HG03066 (cell line): ENCODE results near the gene SPOCK3.

Source experiments
- ATAC-seq: cut with Tn5 transposase; IDR thresholded peaks from one replicate; pipeline ENCODE4 v1.9.1; 2021; ENCODE audit warnings: low read depth; ENCODE audit not compliant: unreplicated experiment

SPOCK3 gene

GRCh38 chr4:167052631-167053091, 181.6 kb downstream of the SPOCK3 start:
- ATAC-seq: no peak

DNA sequence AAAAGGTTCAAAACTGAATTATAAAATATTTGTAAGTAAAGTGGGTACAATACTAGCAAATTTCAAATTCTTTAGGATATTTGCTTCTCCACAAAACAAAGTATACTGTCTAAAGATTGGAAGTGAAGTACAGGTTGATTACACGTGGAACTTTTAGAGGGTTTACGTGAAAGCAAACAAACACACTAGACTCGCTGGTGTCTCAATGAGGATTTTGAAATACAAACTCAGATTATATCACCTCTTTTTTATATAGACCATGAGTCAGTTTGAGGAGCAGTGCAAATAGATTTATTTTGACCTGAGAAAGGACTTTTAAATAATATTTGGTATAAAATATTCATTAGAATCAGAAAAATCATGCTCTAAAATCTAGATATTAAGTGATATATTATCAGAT, 185.0 kb downstream of the SPOCK3 start:
- ATAC-seq: no peak

DNA sequence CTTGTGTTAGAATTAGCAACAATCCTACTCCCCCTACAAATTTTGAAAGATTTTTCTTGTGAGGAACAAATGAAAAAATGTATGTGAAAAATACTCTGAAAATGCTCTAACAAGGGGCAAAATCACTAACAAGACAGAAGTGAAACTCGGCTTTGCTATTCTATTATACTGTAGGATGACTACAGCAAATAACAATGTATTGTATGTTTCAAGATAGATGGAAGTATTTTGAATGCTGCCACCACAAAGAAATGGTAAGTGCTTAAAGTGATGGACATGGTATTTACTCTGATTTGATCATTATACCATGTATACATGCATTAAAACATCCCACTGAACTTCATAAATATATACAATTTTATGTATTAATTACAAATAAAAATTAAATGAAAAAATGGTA, 192.8 kb downstream of the SPOCK3 start:
- no peak for ATAC-seq

DNA sequence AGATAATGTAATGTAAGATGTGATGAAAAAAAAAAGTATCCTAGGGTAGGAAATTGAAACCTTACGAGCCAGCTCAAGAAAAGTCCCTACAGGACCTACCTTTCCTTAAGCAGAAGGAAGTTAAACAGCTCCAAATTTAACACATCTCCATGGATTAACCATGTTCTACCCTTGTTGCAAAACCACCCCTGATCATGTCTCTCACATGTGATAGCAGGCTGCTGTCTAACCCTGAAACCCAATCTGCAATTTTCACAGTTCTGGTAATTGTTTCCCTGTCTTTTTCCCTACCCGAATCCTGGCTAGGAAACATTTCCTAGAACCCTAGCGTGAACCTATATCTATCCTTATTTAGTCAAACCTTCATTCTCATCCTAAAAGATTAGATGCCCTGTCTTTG, 198.9 kb downstream of the SPOCK3 start:
- no peak for ATAC-seq

DNA sequence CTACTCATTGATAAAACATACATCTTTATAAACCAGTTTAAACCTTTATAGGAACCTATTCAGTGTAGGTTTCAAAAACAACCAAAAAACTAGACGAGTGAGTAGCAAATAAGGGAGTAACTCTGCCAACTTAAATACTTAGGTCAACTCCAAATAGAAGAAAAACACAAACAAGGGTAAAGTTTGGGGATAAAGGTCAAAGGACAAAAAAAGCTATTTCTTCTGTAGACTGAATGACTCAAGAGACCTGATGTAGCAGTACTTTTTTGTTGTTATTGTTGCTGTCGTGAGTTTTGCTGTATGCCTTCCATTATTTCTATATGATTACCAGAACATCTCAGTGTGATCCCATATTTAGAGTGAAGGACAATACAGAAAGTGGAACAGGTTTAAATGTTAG, 199.3 kb downstream of the SPOCK3 start:
- ATAC-seq: no peak

- ATAC-seq: no peak
These were observed 201.4 kb downstream of the SPOCK3 start for GRCh38 chr4:167032871-167033270.

DNA sequence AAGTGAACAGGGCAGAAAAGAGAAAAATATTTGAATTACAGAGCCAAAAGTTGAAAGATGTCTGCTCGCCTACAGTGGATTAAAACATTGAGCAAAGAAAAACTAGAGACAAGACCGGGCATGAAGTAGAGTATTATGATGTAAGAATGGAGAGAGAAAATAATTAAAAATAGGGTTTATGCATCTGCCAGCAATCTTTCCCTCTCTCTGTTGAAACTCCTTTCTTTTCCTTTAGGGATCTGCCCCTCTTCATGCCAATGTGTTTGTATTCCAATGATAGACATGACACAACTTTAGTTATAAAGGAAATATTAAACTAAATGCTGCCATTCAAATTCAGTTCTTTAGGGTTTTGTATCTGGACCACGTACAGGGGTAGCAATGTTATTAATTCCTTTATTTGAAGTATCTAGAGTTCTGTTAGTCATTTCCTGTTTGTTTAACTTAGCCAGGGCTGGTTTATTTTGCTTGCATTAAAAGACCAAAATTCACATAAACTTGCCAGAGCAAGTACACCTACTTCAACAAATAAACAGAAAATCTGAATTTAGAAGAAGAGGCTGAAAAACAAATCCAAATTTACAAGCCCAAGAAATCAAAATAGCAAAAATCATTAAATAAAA, 202.6 kb downstream of the SPOCK3 start:
- ATAC-seq: no peak

- no peak for ATAC-seq
These were observed 205.3 kb downstream of the SPOCK3 start for GRCh38 chr4:167028976-167029375.

GRCh38 chr4:167025670-167026069, 208.6 kb downstream of the SPOCK3 start:
- no peak for ATAC-seq

DNA sequence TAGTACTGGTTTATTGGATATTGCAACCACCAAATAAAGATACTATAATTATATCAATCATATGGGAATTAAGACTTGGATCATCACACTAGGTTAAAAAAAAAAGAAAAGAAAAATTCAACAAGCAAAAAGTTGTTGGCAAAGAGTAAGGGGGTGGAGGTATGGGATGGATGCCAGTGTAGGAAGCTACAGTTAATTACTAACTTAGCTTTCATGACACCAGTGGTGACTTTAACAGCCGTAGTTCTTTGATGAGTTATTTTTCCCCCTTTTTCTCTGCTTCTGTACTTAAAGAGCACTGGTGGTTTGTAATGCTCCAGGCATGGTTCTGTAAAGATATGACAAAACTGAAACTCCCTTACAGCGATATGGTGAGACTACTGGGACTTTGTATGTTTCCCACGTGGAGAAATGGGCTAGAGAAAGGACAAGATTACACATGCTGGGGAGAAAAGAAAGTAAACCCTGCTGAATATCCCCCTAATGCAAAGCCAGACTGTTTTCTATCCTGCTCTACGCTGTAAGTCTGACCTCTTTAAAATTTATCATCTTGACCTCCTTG, 210.8 kb downstream of the SPOCK3 start:
- ATAC-seq: no peak

DNA sequence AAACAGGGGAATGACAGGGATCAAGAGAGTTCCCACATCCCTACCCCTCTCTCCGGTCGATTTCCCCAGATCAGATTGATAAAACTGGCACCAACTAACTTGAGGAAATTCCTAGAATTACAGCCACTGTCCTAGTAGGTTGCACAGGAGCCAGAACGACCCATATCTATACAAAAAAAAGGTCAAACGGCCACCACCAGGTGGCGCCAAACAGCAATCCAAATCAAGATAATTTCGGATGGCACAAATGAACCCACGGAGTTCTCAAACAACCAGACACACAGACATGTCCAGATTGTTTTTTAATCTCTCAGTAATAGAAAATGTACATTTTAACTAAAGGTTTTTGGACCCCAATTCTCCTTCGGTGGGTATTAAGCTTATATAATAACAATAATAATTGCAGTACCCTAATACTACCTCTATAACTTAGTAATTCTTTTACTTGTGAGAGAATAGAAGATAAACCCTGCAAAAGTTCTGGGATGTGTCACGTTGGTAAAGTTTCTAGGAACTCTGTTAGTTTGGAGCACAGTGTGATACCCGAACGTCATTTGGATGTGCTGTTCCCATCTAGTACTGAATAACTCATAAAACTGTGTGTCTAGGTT, 212.6 kb downstream of the SPOCK3 start:
- ATAC-seq: peak; percentile 60

- ATAC-seq: no peak
These were observed 213.9 kb downstream of the SPOCK3 start for GRCh38 chr4:167020410-167020809.

DNA sequence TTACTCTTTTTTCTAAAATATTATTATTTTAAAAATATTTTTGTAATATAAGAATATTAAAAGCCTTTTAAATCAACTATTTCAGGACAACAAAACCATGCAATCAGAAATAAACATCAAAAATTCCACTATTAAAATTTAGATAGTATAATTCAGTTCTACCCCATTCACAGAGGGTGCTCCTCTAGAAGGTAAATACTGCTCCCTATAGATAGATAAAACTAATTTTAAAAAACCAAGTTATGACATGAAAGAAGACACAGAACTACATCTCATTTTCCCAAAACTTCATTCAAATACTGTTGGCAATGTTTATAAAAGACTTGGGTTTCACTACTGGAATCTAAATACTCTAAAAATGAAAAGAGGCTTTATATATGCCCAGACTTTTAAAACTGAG, 219.3 kb downstream of the SPOCK3 start:
- ATAC-seq: no peak

GRCh38 chr4:167003326-167003725, 231.0 kb downstream of the SPOCK3 start:
- ATAC-seq: no peak

DNA sequence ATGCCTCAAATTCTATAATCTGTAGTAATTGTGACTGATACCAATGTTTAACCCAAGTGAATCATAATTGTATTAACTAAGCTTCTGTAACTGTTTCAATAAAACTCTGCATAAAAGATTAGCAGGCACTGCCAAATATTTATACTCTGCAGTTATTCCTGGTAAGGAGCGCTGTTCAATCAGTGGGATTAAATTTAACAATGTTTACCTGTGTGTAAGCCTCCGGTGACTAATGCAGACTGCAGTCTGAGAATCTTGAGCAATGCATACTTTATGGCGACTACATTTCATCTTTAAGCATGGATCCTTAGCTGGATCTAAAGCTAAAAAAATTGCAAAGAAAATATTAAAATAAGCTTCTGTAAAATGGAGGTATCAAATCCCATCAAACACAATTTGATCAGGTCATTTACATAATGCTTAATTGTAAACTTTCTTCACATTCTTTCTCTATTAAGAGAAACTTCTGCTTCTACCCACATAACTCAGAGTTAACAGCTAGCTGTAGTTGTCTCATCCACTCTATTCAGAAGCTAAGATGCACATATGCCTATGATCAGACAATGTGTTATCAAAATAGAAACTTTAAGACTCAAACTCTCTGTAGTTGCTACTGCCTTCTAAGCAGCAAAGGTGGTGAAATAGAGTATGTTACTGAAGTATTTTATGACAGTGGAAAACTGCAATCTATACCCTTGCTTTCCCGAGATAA, 234.0 kb downstream of the SPOCK3 start:
- ATAC-seq: no peak

DNA sequence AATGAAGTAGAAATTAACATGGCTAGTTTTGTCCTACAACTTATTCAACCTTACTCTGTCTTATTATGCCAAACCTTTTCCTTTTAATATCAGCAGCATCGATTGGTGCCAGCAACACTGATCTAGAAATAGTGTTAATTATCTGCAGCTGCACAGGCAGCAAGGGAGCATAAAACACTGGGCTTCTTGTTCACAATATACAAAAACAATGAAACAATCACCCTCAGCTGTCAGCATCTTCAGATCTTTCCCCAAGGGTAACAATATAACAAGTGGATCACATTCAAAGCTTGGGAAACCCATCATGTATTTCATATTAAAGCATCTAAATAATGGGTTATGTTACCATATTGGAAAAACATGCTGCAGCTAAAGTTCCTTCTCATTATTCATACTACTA, 238.1 kb downstream of the SPOCK3 start:
- ATAC-seq: no peak

DNA sequence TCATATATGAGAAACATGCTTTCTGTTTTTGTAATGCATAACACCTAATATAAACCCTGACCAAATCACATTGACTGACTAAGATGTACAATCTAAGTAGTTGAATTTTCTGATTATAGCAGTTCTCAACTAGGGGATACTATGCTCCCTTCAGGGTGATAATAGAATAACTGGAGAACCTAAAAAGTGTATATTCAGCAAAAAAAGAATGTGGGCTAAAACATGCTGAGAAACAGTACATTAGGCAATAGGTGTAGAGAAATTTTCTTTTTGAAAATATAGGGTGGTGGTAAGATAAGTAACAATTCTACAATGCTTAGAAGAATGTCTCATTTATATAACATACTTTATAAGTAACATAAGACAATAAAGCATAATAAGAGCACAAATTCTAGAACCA, 239.6 kb downstream of the SPOCK3 start:
- no peak for ATAC-seq

DNA sequence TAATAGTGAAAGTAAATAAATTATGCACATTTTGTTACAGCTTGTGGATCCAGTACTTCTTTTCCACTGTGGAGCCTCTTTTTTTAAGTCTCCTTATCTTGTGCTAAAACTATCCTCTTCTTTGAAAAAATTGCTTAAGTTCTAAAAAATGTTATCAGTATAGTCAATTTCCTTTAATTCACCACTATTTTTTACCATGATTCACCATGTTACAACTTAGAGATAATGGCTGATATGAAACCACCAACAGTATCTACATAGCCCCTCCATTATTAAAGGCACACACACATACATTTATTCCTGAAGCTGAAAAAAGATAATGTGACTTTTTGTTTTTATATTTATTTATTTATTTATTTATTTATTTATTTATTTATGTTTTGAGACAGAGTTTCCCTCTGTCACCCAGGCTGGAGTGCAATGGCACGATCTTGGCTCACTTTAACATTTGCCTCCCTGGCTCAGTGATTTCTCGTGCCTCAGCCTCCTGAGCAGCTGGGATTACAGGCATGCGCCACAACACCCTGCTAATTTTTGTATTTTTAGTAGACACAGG, 243.2 kb downstream of the SPOCK3 start:
- ATAC-seq: no peak

GRCh38 chr4:166989886-166990285, 244.4 kb downstream of the SPOCK3 start:
- ATAC-seq: no peak

GRCh38 chr4:166987026-166987425, 247.3 kb downstream of the SPOCK3 start:
- no peak for ATAC-seq

GRCh38 chr4:166981847-166982246, 252.4 kb downstream of the SPOCK3 start:
- no peak for ATAC-seq
